AG20443 (cell line): Measurements from ENCODE around the gene YARS2.
"Not testable (repeated sequence)": the region's sequence is repeated elsewhere in the genome, so short reads cannot be mapped to it uniquely, and the experiment has no call there.

ENCODE experiments used
- DNase-seq: peaks from one replicate; pipeline ENCODE4 v3.0.0; 2012; ENCODE audit warnings: low spot score, mixed read lengths

YARS2 gene

GRCh38 chr12:32753605-32754004 is 2.1 kb downstream of the YARS2 start:
- no peak for DNase-seq

GRCh38 chr12:32743264-32743663 is 12.4 kb downstream of the YARS2 start:
- no peak for DNase-seq

DNA sequence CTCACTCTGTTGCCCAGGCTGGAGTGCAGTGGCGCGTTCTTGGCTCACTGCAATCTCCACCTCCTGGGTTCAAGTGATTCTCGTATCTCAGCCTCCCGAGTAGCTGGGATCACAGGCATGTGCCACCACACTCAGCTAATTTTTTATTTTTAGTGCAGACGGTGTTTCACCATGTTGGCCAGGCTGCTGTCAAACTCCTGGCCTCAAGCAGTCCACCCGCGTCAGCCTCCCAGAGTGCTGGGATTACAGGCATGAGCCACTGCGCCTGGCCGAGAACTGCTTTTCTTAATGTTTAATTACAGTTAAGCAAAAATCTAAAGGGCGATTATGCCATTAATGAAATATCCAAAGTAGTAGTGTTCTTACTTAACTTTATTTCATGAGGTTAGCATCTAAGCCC is 13.6 kb downstream of the YARS2 start:
- DNase-seq = no peak

- no peak for DNase-seq
Measured at GRCh38 chr12:32739279-32739678, 16.4 kb downstream of the YARS2 start.

DNA sequence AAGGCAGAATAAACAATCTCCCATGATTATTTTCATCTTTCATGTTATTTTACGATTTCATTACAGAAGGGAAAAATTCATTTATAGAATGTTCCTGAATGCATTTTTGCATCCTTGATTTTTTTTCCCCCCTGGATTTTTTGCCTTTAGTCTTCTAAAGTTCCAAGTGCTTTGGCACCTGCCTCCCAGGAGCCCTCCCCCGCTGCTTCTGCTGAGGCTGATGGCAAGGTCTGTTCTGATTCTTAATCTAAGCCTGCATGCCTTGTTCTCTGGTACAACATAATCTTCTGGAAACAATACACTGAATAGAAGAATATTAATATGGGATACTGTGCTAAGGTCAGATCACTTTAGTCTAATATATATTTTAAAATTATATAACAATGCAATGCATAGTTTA is 18.0 kb downstream of the YARS2 start:
- no peak for DNase-seq

DNA sequence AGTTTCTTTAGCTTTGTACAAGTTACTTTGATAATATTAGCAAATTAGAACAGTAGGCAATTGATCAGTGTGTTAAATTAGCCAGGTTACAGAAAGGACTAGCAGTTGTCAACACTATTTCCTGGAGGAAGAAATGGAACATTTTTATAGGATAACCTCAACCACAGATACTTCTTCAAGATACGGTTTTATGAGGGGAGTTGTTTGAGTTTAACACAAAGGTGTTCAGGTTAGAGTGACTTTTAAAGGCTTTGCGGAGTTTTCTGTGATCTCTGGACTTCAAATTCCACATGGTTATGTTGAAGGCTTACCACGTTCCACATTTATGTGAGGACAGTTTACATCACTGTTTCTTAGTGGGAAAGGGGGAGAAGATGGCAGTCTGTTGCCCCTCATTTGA is 19.3 kb downstream of the YARS2 start:
- DNase-seq = no peak

GRCh38 chr12:32734952-32735351 is 20.7 kb downstream of the YARS2 start:
- DNase-seq = no peak

GRCh38 chr12:32727237-32727636 is 28.5 kb downstream of the YARS2 start:
- no peak for DNase-seq

- DNase-seq = no peak
Measured at GRCh38 chr12:32726286-32726685, 29.4 kb downstream of the YARS2 start.

- not testable (repeated sequence) for DNase-seq
Measured at GRCh38 chr12:32725308-32725707, 30.4 kb downstream of the YARS2 start.

DNA sequence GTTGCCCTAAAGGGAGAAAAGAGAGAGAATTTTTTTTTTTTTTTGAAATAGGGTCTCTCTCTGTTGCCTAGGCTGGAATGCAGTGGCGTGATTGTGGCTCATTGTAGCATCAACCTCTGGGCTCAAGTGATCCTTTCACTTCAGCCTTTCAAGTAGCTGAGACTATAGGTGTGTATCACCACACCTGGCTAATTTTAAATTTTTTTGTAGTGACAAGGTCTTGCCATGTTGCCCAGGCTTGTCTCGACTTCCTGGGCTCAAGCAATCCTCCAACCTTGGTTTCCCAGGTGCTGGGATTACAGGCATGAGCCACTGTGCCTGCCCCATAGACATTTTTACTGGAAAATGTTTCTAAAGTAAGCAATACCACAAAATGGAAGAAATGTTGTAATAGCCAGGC is 36.8 kb downstream of the YARS2 start:
- no peak for DNase-seq

DNA sequence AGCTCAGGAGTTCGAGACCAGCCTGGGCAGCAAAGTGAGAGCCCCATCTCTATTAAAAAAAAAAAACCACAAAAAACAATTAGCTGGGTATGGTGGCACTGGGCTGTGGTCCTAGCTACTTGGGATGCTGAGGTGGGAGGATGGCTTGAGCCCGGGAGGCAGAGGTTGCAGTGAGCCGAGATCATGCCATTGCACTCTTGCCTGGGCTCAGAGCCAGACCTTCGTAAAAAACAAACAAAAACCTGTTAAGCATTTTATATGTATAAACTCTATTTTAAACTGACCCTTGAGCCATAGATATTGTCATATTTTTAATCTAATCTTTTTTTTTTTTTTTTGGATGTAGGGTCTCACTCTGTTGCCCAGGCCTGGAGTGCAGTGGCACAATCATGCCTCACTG is 40.9 kb downstream of the YARS2 start:
- DNase-seq = no peak

DNA sequence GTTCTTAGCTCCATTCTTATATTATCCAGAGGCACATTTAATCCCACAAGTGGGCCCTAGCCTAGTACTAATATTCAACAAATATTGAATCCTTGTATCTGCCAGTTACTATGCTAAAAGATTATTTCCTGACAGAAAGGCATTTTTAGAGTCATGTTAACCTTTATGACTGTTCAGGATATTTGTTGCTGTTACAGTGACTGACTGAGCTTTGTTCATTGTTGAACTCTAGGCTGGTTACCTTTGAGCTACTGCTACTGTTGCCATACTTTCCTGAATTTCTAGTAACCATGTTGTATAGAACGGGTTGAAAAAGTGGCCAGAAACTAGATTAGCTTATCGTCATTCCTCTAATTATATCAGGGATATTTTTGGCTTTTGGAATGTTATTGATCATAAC is 46.8 kb downstream of the YARS2 start:
- DNase-seq = no peak

DNA sequence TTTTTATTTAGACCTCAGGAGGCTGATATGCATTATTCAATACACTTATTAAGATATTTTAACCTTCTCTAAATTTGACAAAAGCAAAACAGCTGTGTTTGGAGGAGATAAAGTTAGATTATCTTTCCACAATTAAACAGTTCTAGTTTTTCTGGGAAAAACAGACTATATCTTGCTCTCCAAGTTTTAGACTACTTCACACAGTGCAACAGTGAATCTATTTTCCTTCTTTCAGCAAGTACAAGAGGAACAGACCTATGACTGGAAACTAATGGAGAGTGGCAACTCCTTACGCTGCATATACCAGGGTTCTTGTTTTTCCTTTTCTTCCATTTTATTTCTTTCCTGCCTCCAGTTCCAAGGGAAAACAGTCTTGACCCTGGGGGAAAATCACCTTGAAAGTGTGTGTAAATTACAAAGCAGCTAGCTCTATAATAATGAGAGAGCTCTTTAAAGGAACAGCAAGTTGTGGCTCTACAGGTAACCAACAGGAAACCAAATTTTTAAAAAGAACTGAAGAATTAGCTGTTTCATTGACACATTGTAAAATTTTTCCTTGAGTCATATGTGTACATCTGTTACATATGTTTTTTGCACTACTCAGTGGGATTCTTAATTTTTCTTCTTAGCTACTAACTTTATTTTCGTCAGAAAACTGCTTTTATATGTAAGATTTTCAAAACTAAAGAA is 49.2 kb downstream of the YARS2 start:
- no peak for DNase-seq

GRCh38 chr12:32705783-32706182 is 49.9 kb downstream of the YARS2 start:
- no peak for DNase-seq

- DNase-seq = no peak
Measured at GRCh38 chr12:32702946-32703345, 52.8 kb downstream of the YARS2 start.

- DNase-seq = no peak
Measured at GRCh38 chr12:32702473-32702872, 53.2 kb downstream of the YARS2 start.

GRCh38 chr12:32699437-32699836 is 56.3 kb downstream of the YARS2 start:
- DNase-seq = not testable (repeated sequence)

DNA sequence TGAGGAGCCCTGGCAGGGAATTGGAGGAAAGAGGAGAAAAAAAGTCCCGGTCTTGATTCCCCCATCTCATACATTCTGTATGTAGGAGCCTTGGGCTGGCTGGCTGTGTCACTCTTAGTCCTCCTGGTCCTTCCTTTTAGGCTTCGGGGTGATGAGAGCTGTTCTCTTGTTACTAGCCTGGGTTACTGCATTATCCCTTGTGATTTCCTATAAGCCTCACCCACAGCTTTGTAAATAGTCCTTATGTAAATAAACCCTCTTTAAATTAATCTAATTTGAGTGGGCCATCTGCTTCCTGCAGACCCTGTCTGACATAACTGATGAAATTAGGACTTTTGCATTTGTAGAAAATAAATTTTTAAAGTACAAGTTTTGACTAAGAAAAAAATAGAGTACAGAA is 57.4 kb downstream of the YARS2 start:
- no peak for DNase-seq

- DNase-seq = no peak
Measured at GRCh38 chr12:32697445-32697844, 58.3 kb downstream of the YARS2 start.
